ENCODE data around the gene PLOD2.
A peak's percentile ranks its signal among the peaks of the same experiment; 100 is the strongest.

Gene PLOD2

DNA sequence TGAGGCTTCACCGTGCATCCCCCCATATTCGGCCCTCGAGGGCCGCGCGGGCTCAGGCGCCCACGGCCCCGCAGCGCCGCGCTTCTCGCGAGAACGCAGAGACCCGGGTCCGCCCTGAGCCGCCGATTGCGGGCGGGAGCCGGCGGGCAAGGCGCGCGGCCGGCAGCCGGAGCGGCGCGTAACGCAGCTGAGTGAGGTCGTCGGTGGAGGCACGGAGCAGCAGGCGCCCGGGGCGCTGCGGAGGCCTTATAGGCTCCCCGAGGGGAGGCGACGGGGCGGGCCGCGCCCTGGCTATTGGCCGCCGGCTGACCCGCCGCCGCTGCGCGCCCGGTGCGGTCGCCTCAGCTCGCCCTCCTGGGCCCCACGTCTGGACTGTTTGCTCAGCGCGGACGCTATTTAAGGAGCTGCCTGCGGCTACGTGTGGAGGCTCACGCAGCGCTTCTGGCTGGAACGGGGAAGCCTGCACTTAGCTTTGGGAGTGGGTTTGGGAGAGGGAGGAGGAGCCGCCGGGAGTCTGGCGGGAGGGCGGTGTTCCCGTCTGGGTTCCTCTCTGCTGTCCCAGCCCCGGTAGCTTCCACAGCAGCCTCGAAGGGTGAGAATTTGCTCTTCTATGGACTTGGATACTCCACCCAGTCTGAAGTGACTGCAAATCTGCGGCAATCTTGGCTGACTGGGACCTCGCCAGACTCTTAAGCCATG is at the start of gene PLOD2:
Gene PLOD2 (minus strand): TSS at position 221 of the 699 bp plus-strand sequence. CDS start 195 bp downstream, at position 26.
- DNase-seq: peak; percentile 80

- no peak for DNase-seq
These were observed 48.4 kb upstream of the PLOD2 start for GRCh38 chr3:146209371-146209770.

GRCh38 chr3:146203776-146204175 is 42.8 kb upstream of the PLOD2 start:
- DNase-seq: no peak

- no peak for DNase-seq
These were observed 39.7 kb upstream of the PLOD2 start for GRCh38 chr3:146200461-146201220.

DNA sequence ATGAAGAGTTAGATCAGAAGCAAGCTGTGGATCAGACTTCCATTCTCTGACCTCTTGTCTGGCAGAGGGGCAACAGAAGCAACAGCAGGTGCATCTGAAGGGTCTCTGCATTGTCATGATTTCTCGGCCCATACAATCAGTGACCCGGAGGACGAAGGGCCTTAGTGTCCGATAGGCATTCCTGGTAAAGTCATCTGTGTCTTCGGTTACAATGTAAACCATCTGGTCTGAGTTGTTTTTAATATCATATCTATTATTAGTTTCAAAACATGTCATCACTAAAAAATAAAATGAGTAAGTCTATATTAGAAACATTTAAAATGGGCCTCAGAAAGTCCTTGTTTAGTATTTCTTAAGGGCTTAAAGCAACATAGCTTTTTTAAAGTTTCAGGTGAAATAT is 38.8 kb upstream of the PLOD2 start:
- no peak for DNase-seq

DNA sequence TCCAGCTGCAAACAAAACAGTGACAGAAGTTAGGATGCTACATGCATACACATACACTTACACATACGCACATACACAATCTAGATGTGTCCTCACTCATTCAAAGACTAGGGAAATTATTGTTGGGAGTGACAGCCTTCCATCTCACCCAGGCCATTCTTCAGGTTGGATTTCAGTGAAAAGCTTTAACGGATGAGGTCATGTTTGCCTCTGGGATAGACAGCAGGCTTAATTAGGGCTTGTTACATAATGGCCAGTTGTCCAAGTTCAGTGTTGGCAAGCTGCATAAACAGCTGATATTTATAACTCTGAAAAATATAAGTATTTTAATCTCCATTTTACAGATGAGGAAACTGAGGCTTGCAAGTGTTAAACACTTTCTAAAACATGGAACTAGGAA is 35.8 kb upstream of the PLOD2 start:
- no peak for DNase-seq

DNA sequence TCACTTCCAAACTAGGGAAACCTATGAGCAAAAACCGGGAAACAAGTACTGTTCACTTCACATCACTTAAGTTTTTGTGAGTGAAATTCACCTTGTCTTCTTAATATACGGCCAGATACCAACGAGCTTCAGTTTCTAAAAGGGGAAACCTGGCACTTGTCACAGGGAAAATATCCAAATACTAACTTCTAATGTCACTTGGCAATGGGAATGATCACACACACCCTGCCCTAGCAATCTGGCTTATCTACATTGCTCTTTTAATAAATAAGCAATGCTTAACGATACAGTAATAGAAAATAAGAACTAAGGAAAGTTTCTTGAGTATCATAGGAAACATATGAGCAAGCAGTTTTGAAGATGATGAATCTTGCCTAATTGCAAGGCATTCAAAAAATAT is 34.6 kb upstream of the PLOD2 start:
- no peak for DNase-seq

GRCh38 chr3:146195030-146195429 is 34.0 kb upstream of the PLOD2 start:
- no peak for DNase-seq

DNA sequence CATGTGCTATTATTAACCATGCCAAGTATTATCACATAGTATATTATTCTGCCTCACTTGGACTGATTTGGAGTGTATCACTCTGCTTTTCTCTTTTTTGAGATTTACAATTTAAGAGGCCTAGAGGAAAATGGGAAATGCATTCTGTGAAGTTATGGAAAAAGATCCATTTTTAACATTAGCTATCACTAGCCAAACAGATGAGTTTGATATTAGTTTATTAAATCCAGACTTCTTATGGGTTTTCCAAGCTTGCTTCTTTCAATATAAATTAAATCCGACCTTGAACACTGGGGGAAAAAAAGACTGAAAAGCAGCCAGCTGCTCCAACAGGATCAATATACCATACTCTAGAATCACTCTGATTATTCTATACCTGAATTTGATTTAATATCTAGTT is 30.1 kb upstream of the PLOD2 start:
- DNase-seq: no peak

DNA sequence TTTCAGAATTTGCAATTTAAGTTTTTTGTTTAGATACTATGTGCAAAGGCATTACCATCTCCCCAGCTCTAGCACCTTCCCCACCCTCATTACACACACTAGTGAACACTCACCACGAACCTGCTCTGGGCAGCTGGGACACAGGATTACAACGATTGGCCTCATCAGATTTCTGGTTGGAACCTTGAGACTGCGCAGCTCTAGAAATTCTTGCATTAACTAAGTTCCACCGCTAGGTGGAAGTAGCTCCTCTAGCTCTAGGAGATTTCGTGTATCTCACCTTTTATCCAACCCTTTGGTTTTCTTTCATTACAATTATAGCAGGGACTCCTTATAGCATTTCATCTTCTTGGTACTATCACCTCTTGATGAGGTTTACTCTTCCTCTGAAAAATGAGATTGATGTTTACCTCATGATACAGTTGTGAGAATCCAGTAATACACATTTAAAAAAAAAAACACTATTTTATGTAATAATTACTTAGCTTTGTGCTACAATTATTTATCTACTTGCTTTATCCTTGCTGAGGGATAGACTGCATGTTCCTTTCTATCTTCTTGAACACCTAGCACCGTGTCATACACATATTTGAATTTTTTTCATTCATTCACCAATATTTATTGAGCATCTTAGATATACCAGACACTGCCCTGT is 28.7 kb upstream of the PLOD2 start:
- DNase-seq: peak; percentile 42

DNA sequence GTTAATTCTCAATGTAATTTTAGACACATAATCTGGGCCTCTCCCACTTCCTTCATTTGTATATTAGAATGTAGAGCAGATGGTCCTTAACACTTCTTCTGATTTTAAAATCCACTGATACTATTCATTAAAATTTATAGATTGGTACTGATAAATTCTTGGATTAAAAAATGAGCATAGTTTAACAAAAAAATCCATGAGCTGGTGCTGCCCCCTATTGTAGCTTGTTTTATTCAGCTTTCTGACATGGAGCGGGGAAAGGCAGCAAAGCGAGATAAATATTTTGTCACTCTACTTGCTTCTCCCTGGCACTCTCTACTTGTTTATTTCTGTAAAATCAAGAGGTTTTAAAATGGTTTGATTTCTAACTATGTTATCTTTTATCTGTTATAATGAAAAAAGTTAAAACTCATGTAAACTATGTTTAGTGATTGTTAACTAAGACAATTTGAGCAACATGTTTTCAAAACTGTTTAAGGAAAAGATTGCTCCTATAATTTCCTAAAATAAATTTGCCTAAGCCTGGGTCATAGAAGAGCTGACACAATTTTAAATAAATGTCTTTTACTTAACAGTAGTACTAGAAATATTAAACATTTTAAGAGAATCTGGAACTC is 26.5 kb upstream of the PLOD2 start:
- no peak for DNase-seq

DNA sequence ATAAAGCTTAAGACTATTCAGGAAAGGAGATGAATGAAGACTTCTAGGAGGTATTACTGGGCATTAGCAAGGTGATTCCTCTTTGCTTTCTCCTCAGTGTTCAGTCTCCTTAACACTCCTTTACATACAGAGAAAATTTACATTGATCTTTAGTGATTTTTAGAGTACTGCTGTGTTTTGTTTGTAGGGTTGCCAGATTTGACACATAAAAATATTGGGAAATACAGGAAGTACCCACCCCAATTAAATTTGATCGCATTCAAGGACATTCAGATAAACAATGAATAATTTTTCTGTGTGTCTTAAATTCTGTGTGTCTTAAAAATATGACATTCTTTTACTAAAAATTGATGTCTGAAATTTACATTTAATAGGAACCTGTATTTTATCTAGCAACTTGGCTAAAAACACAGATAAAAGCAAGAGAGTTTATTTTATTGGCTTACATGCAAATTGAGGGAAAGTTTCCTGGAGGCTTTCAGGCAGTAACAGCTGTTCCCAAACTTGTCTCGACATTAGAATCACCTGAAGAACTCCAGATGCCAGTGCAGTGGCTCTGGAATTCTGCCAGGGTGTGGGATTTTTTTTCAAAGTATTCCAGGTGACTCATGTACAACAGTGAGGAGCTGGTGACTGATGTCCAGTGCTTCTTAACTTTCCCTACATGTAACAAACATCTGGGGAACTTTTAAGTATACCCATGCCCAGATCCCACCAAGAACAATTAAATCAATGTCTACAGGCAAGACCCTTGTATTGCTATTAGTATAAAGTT is 23.4 kb upstream of the PLOD2 start:
- no peak for DNase-seq

GRCh38 chr3:146181216-146181615 is 20.2 kb upstream of the PLOD2 start:
- no peak for DNase-seq

DNA sequence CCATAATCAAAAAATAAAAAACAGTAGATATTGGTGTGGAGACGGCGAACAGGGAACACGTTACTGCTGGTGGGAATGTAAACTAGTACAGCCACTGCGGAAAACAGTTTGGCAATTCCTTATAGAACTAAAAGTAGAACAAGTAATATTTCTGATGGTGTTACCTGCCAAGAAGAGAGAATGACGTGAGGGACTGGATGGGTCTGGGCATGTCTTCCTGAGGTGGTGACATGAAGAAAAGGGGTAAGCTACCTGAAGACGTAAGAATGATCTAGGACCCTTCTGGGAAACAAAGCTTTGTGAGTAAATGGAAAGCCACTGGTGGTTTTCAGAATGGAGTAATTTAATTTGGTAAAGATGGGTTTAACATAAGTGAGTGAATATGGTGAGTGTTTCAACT is 19.4 kb upstream of the PLOD2 start:
- no peak for DNase-seq

DNA sequence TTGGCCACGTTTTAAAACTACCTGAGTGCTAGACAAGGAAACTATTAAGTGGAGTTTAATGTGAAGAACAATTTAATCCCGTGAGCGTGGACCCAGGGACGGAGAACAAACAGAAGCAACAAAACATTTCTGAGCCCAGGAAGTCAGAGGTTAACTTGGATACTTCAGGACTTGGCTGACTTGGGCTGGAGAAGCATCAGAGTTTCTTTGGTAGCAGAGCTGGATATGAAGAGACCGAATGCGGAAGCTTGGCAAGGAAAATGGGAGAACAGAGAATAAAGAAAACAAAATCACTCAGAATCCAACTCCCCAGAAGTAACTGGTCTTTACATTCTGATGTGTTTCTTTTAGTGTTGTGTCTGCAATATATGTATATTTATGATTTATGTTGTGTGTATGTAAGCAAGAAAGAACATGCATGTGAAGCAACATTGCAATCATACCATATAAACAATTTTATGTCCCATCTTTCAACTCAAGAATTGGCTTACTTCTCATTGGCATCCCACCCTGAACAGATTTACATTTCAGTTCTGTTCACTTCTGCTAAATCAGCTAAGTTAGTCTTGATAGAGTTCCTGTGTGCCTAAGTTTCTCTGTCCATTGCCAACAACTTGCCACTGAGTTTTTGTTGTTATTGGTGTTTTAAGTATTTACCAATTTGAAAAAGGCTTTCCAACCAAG is 17.2 kb upstream of the PLOD2 start:
- DNase-seq: no peak

GRCh38 chr3:146177519-146177918 is 16.5 kb upstream of the PLOD2 start:
- DNase-seq: no peak

DNA sequence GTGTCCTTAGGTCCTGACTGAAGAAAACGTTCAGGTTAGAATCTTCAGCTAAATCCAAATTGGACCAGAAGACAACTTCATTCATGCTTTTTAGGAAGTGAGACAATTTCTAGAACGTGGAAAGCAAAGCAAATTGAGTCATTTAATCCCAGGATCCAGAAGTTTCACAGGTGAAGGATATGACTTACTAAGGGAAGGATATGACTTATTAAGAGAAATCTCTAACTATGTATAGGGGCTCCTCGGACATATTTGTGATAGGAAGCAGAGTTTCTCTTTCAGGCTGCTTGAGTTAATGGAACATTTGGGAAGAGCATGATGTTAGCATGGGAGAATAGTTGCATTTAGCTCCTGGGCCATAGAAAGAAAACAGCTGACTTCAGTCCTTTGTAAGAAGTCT is 16.1 kb upstream of the PLOD2 start:
- no peak for DNase-seq

- DNase-seq: no peak
These were observed 11.6 kb upstream of the PLOD2 start for GRCh38 chr3:146172586-146172985.

GRCh38 chr3:146170591-146170990 is 9.6 kb upstream of the PLOD2 start:
- no peak for DNase-seq

DNA sequence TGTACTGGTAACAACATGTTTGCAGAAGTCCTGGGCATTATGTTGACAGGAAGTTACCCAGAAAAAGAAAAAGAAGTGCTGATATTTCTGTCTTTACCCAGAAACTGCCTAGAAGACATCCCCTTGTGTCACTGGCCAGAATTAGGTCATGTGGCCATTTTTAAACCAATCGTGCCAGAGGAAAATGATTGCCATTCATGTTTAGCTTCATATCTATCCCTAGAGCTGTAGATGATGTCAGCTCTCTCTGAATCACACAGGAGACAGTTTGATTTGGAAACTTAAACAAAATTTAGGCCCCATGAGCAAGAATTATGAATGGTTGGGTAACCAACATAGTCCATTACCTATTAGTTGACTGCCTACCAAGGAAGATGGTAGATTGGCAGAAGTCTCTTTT is 8.9 kb upstream of the PLOD2 start:
- DNase-seq: no peak

- DNase-seq: no peak
These were observed 5.8 kb upstream of the PLOD2 start for GRCh38 chr3:146166826-146167225.

GRCh38 chr3:146166415-146166821 is 5.4 kb upstream of the PLOD2 start:
- DNase-seq: no peak

All from DMS153 (cell line).